Left colon (tissue), 2 donors: ENCODE data around the gene RPS4Y1. TPM values are rescaled to one million over a fixed set of nuclear protein-coding genes. Genes with fewer than 3 reads are reported as not detected.
"Not testable (repeated sequence)": the region's sequence is repeated elsewhere in the genome, so short reads cannot be mapped to it uniquely, and the experiment has no call there.

ENCODE experiments used
- ATAC-seq: fragments of 200-7000 bp; cut with Tn5 transposase; one replicate; pipeline ENCODE4 v1.9.1; 2020; ENCODE audit warnings: mild to moderate bottlenecking, moderate library complexity
- DNase-seq, 2 donors: peaks; one replicate each; pipeline ENCODE4 v3.0.0-alpha.2; 2020
- intact Hi-C, 2 donors: fragments of 100-400 bp; cut with DNase I in 1 of 2; cut with micrococcal nuclease in 1 of 2; formaldehyde crosslinking; loops; one replicate each; pipeline versions ENCODE4 v1.11.2 to v1.14.0; 2022; cut with DNase I, micrococcal nuclease
- long read RNA-seq: library from polyadenylated mRNA; unstranded; transcript quantifications from one replicate; pipeline ENCODE4 v2.0.0, GENCODE V29; 2021
- total RNA-seq, 2 donors: library from RNA; stranded (reverse); fragmentation: NEBNext Ultra II Directional; extraction: Animal tissue kit (Norgen Biotek cat#: 25700); gene quantifications; one replicate each; pipeline ENCODE4 v1.2.1, GENCODE V29; 2021
- donor health status: DM: no; HTN: no; CAD: no.
- donor health status: DM: yes; HTN: yes; CAD: no.

Gene RPS4Y1
- total RNA-seq: not detected
- long read RNA-seq: 0 reads

DNA sequence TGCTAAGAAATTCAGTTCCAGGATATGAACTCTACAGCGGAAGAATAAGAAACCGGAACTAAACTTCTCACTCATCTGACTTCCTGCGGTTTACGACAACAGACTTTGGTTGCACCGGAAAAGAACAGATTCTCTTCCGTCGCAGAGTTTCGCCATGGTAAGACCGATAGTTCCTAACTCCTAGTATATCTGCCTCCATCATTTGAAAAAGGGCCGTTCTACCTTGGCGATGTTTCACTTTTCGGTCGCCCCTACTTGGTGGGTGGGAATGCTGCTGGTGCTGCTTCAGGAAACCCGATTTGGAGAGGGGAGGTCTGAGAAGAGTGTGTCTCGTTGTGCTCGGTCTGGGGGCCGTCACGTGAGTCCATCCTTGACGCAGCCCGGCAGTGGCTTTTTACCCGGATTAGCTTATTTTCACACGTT, at the start of gene RPS4Y1:
Gene RPS4Y1 (plus strand): TSS at position 132 of the 423 bp plus-strand sequence. CDS start 23 bp downstream, at position 155.
- no peak for DNase-seq
- no peak for ATAC-seq

DNA sequence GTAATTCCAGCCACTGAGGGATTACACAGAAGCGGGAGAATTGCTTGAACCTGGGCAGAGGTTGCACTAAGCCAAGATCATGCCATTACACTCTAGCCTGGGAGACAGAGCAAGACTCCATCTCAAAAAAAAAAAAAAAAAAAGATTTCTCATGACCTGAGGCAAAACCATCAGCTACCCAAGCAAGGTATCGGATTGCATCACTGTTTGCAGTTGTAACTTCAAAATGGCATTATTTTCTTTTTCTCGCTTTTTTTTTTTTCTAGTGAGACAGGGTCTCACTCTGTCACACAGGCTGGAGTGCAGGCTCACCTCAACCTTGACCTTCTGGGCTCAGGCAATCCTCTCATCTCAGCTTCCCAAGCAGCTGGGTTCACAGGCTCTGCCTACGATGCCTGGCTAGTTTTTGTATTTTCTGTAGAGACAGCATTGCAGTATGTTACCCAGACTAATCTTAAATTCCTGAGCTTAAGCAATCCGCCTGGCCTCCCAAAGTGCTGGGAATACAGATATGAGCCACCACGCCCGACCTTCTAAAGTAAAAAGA, 44.4 kb upstream of the RPS4Y1 start:
- intact Hi-C loops: no loop called here
- ATAC-seq (no peak), DNase-seq (no peak)

More for the DNA sequence above, at the start of gene RPS4Y1:
- intact Hi-C loops: no loop called here

DNA sequence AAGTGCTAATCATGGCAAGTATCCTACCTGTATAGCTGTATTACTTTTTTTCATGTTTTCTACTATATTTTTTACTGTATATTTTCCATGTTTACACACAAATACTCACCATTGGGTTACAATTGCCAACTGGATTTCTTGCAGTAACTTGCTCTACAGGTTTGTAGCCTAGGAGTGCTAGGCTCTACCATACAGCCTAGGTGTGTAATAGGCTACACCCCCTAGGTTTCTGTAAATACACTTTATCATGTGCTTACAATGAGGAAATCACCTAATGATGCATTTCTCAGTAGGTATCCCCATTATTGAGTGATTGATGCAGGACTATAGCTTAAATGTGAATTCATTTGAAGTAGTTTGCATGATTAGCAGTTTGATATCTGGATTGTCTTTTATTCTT, 43.4 kb upstream of the RPS4Y1 start:
- intact Hi-C loops: no loop called here
- DNase-seq: no peak
- no peak for ATAC-seq

DNA sequence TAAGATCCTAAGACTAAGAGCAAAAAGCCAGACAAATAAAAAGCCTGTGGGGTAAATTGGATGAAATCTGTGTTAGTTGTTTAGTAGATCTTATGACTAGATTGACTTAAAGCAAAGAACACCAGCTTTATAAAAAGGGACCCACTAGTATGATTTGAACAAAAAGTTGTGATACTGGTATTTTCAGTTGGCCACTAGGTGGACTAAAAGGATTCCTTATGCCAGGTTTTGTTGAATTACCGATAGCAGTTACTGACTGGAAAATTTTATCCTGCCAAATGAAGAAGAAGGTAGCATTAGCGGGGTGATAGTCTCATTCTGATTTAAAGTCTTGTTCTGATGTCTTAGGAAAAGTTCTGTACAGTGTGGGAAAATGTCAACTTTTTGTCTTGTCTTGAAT, 41.2 kb upstream of the RPS4Y1 start:
- ATAC-seq (no peak), DNase-seq (no peak)
- intact Hi-C loops: no loop called here

DNA sequence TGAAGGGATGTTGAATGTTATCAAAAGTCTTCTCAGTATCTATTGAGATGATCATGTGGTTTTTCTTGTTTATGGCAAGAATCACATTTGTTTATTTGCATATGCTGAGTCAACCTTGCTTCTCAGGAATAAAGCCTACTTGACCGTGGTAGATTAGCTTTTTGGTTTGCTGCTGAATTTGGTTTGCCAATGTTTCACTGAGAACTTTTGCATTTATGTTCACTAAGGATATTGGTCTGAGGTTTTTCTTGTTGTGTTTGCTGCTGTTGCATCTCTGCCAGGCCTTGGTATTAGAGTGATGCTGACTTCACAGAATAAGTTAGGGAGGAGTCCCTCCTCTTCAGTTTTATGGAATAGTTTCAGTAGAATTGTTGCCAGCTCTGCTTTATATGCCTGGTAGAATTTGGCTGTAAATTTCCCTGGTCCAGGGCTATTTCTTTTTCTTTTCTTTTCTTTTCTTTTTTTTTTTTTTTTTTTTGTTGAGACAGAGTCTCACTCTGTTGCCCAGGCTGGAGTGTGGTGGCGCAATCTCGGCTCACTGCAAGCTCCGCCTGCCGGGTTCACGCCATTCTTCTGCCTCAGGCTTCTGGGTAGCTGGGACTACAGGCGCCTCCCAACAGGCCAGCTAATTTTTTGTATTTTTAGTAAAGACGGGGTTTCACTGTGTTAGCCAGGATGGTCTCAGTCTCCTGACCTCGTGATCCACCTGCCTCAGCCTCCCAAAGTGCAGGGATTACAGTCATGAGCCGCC, 24.1 kb upstream of the RPS4Y1 start:
- ATAC-seq, DNase-seq, intact Hi-C loops: not testable (repeated sequence)

DNA sequence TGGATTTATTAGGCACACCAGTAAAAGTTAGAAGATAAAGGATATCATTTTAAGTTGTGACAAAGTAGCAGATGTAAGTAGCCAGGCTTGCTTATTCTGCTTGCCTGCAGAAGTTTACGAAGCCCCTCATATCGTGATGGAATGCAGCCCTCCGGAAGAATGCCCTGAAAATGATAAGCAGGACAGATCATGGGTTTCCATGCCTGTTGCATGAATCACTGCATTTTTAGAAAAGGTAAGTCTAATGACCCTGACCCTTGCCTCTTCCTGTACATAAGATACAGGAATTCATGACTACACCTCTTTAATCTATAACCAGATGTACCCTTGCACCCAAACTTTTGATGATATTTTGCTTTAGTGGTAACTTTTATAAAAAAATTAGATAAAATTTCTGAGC, 16.9 kb upstream of the RPS4Y1 start:
- ATAC-seq (no peak), DNase-seq (no peak)
- intact Hi-C loops: no loop called here

DNA sequence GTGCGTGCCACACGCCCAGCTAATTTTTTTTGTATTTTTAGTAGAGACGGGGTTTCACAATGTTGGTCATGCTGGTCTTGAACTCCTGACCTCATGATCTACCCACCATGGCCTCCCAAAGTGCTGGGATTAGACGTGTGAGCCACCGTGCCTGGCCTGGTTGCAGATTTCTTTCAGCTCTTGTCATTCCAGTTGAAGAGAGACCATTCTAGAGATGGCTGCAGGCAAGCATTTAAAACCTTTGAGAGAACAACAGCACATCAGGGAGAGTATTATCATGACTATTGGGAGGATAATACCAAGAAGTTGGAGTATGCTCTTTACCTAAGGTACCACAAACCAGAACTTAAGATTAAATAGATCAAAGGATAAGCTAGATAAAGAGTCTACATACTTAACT, 12.9 kb upstream of the RPS4Y1 start:
- ATAC-seq (no peak), DNase-seq (no peak)
- intact Hi-C loops: no loop called here

DNA sequence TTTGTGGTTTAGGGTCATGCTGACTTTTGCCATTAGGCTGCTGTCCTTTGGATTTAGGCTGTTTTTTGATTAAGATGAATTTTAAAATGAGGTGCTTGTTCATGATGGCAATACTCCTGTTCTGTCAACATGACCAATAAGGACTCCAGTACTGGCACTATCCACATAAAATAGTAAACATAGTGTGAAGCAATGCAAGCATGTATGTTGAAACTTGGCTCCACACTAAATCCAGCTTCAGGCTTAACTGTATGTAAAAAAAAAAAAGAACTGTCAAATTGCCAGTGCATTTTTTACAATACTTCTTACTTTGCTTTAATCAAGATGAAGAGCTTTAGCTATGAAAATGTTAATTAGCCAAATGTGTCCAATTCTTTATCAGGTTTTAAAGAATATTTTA, 6.2 kb upstream of the RPS4Y1 start:
- DNase-seq (no peak), ATAC-seq (no peak)
- intact Hi-C loops: no loop called here

DNA sequence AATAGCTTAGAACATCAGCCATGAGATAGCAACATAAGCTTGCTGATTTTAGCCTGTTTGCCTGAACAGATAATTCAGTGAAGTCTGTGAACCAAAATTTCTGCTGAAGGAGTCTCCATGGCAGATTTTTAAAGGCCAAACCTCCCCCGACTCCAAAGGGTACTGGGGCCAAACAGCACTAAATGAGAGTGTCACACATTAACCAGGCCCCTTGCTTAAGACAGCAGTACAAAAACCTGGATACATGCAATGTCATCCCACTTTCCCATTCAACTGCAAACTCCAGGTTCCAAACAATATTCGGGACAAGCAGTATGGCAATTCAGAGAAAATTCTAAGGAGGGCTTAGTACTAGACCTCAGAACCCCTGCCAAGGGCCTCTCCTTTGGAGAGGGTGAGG, 4.3 kb upstream of the RPS4Y1 start:
- ATAC-seq: no peak
- no peak for DNase-seq
- intact Hi-C loops: no loop called here

DNA sequence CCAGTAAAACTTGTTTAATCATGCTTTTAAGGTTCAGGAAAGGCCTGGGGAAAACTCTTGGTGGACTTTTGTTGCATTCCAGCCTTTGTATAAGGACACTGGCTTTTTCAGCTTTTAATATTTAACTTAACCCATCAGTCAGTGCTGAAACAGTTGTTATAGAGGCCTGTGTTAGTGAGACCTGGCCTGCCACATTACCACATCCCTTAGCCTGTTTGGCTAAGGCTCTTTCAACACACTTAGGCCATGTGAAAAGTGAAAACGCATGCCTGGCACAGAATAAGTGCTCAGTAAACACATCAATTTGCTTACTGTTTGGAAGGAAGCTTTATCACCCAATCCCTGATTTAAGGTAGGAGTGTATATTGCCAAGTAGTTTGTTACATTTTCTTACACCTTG, 3.5 kb upstream of the RPS4Y1 start:
- no peak for DNase-seq
- no peak for ATAC-seq
- intact Hi-C loops: no loop called here

DNA sequence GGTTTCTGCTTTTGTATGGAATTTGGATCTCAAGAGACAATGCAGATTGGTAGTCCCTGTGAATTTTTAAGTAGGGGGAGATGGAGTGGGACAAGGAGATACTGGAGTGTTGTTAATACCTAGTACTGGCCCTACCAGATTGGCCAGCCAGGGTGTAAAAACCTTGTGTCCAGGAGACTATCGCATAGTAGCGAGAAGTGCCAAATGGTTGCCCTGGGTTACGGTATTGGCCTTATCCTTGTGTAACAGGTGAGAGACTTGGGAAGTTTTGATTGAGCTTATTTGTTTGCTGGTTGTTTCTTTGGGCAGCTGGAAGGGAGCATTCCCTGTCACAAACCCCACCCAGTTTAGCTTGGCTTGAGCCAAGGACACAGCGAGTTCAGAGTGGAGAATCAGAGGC, 5.4 kb downstream of the RPS4Y1 start:
- intact Hi-C loops: no loop called here
- DNase-seq (no peak), ATAC-seq (no peak)

DNA sequence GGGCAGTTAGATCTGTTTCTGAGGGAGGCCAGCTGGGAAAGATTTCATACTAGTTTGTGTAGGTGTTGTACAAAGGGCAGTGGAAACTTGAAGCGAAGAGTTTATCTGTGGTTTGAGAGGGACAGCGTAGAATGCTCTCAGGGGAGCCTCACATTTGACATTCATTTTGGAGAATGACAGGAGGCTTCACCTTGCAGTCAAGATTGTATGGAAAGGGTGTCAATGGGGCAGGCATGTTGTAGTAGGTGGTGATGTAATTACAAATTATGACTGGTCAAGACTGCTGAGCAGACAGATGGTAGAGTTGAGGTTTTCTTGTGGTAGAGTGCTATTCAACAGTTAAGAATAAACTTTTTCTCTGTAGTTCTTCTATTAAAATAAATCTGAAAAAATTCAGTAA, 7.0 kb downstream of the RPS4Y1 start:
- ATAC-seq (no peak), DNase-seq (no peak)
- intact Hi-C loops: no loop called here

DNA sequence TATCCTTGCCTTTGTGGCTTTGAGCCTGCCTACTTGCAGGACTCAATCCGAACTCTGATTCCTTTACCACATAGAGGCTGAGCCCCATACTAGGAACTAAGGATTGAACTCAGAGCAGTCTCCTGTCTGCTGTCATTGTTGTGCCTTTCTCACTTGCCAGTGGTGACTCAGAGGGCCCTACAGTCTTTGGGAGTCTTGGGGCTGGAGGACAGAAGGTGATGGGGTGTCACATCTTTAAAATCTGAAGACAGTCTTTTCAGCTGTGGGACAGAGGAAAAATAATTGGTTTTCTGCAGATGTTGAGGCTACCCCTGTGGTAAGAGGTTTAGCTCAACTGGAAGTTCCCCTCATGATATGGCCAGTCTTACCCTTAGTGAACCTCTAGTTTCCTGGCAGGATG, 8.0 kb downstream of the RPS4Y1 start:
- DNase-seq: no peak
- no peak for ATAC-seq
- intact Hi-C loops: no loop called here

DNA sequence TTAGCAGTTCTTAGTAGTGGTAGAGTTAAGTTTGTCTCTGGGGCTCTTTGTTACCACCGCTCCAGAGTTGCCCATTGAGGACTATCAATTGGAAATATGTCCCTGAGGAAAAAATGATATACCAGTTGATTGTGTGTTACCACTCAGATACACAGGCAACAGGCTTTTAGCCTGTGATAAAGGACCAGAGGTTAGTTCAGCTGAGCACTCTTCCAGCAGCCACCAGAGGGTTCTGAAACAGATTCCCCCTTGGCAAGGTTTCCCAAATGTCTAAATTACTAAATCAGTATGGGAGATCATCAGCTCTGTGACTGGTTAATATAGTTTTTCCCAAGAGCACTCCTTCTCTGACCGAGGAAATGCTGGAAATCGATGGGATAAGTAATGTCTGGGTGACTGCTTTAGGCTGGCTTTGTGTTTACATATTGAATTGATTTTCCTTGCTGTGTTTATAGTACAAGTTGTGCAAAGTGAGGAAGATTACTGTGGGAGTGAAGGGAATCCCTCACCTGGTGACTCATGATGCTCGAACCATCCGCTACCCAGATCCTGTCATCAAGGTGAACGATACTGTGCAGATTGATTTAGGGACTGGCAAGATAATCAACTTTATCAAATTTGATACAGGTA, 12.9 kb downstream of the RPS4Y1 start:
- intact Hi-C loops: no loop called here
- ATAC-seq: no peak
- DNase-seq: no peak

DNA sequence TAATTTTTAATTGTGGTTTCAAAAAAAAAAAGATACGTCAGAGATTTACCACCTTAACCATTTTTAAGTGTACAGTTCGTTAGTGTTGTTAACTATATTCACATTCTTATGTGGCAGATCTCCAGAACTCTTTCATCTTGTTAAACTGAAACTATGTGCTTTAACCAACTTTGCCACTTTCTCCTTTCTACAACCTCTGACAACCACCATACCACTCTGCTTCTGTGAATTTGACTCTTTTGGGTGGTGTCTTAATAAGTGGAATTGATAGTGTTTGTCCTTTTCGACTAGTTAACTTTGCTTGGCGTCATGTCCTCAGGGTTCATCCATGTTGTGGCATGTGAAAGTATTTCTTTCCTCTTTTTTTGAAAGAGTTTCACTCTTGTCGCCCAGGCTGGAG, 15.7 kb downstream of the RPS4Y1 start:
- ATAC-seq: no peak
- DNase-seq: no peak
- intact Hi-C loops: no loop called here

DNA sequence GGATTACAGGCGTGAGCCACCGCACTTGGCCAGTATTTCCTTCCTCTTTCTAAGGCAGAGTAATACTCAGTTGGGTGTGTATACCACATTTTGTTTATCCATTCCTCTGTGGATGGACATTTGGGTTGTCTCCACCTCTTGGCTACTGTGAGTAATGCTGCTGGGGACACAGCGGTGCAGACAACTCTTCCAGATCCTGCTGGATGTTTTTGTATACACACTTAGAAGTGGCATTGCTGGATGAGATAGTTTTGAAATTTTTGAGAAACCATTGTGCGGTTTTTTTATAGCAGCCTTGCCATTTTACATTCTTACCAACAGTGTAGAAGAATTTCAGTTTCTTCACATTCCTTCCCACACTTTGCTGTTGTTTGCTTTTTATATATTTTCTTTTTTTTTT, 16.3 kb downstream of the RPS4Y1 start:
- no peak for DNase-seq
- ATAC-seq: no peak
- intact Hi-C loops: no loop called here

DNA sequence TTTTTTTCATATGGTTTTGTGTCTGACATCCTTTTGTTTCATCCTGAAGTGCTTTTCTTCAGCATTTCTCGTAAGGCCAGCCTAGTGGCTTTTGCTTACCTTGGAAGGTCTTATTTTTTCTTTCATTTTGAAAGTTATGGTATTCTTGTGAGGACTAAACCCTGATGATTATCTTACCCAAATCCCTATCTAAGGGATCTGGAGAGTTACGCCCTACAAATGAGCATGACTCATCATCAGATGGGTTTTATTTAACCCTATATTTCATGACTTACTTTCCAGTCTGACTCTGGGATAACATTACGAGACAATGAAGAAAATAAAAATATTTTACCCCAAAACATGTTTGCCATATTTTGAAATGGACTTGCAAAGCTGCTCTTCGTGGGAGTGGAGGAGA, 18.4 kb downstream of the RPS4Y1 start:
- ATAC-seq: no peak
- no peak for DNase-seq
- intact Hi-C loops: no loop called here

DNA sequence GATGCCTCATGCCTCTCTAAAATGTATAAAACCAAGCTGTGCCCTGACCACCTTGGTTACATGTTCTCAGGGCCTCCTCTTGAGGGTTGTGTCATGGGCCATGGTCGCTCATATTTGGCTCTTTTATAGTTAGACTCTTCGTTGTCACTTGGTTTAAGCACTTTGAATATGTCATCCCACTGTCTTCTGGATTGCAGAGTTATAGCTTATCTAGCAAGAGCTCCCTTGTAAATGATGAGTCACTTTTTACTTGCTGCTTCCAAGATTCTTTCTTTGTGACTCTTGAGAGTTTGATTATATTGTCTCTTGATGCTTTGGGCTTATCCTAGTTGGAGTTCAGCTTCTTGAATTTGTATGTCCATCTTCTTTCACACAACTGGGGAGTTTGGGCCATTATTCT, 19.1 kb downstream of the RPS4Y1 start:
- DNase-seq: no peak
- intact Hi-C loops: no loop called here

DNA sequence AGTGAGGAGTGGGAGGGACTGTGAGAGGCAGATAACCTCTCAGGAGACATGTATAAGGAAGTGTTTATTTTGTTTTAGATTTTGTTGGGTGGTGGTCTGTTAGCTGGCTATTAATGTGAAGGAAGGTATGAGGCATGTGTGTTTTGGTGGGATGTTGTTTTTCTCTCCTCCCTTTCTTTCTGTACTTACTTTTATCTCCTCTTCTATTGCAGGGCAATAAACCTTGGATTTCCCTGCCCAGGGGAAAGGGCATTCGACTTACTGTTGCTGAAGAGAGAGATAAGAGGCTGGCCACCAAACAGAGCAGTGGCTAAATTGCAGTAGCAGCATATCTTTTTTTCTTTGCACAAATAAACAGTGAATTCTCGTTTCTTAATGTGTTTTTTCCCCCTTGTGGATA, 25.2 kb downstream of the RPS4Y1 start:
- intact Hi-C loops: no loop called here
- no peak for DNase-seq
- no peak for ATAC-seq

More for the DNA sequence above, 19.1 kb downstream of the RPS4Y1 start:
- ATAC-seq: no peak

DNA sequence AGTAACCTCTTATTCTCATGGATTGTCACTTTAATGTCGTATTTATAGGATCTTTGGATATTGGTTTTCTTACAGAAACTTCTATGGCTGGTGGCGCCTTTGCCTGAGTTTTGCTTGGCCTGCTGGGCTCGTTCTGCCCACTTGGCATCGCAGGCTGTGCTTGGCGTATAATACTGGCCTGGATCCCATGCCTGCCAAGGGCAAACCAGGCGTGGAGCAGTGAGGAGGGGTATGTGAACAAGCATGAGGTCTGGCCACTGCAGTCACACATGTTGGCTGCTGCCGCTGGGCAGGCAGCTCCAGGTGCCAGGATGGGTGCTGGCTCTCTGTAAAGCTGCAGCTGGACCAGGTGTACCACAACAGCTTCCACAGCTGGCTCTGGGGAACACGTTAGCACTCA, 26.1 kb downstream of the RPS4Y1 start:
- DNase-seq (no peak), ATAC-seq (no peak)
- intact Hi-C loops: no loop called here
